HG03520 (cell line): Measurements from ENCODE around the gene SEZ6L.

Experiments used
- ATAC-seq: cut with Tn5 transposase; IDR thresholded peaks from one replicate; pipeline ENCODE4 v1.9.1; 2021; ENCODE audit warnings: mild to moderate bottlenecking, moderate library complexity; ENCODE audit not compliant: unreplicated experiment

The SEZ6L gene

DNA sequence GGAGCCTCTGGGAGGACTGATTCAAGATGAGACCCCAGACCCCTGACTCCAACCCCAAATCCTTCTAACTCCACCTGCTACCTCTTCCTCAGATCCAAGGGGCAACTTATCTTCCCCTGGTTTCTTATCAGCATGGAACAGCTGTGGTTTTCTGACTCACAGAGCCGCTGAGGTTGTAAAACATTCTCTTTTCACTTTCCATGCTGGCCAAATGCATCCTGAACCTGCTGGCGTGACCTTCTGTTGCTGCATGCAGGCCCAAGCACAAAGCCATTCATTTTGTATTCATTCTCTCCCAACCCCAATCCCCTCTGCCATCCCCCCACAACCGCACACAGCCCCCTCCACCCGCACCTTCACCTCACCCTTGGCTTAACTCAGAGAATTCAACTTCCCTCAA lies 70.3 kb downstream of the SEZ6L start:
- no peak for ATAC-seq

DNA sequence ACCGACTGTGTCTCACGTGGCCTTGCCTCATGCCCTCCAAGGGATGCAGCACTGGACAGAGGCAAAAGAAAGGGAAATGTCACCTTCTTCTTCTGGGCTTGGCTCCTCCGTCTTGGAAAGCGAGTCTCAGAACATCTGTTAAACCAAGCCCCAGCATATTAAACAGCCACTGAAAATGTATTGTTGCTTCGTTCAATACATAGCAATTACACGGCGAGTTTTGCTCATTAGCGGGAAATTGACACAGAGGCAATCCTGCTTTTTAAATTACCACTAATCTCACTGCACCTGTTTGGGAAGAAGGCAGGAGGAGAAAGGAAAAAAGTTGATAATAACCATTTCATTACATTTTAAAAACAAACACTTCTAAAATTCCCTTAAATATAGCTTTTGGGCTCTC lies 72.1 kb downstream of the SEZ6L start:
- ATAC-seq, result no peak

DNA sequence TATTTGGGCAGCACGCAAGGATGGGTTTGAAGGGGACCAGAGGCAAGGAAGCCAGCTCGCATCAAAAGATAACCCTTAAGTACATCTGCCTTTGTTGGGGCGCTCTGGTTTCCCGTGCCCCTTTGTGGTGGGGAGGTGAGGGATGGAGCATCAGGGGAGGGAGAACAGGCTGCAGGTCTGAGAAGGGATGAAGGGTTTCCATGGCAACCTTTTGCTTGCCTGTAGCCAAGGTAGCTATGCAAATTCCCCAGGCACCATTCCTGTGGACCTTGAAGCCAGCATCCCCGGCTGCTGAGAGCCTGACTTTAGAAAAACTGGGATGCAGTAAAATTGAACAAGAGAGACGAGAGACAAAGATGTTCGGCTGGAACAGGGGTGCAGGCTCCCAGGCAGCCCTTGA lies 75.7 kb downstream of the SEZ6L start:
- ATAC-seq, result no peak

DNA sequence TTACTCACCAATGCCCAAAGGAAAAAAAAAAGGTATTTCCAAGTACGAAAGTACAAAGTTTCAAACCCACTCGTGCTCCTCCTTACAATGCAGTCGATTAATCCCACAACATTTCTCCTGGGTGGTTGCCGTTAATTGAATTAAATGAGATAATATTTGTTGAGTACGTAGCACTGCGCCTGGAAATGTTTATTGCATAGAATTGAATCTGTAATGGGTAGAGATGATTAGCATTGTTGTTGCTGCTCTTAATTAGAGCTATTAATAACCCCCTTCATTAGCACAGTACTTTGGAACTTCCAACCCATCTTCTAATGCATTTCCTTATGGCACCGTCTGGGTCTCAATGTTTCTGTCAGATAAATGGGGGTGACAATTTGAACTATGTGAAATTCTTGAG lies 77.3 kb downstream of the SEZ6L start:
- ATAC-seq, result no peak

DNA sequence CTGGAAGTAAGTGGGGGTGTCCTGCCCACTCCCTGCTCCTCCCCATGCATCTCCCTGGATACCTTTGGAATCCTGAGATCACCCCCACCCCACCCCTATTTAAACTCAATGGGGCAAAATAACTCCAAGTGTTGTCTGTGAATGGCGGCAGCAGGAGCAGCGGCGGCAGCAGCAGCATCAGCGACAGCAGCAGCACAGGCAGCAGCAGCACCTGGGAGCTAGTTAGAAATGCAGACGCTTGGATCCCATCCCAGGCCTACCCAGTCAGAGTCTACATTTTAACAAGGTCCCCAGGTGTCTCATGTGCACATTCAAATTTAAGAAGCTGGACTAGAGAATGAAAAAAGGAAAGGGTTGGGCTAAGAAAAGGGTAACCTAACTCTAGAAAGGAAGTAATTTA lies 82.6 kb downstream of the SEZ6L start:
- ATAC-seq, result no peak

DNA sequence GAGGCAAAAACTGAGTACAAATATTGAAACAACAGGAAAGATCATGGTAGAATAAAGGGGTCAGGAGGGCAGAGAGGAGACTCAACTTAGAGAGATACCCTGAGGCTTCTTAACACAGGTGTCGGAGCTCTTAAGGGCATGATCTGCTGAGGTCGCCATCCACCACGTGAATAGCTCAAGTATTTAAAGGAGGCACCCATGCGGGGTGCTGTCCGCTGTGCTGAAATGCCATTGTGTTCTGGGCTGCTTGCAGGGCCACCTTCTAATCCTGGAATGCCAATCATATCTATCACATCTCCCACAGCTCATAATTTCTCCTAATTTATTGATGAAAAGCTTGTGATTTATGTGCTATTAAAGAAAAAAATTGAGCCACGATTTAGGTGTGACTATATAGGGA lies 90.2 kb downstream of the SEZ6L start:
- ATAC-seq, result no peak

DNA sequence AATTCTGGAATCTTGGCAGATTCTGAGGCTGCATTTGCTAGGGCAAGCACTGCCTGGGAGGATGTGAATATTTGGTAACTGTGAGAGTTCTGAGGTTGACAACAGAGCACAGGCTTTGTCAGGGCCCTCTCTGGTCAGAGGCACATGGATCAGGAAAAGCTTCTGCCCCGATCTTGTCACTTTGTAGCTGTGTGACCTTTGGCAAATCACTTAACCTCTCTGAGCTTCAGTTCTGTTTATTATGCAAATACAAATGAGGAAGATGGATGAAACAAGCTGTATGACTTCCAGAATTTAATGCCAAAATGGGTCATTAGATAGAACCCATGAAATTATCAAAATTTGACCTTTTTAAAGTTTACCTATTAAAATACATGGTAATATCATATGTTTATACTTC lies 94.9 kb downstream of the SEZ6L start:
- no peak for ATAC-seq

DNA sequence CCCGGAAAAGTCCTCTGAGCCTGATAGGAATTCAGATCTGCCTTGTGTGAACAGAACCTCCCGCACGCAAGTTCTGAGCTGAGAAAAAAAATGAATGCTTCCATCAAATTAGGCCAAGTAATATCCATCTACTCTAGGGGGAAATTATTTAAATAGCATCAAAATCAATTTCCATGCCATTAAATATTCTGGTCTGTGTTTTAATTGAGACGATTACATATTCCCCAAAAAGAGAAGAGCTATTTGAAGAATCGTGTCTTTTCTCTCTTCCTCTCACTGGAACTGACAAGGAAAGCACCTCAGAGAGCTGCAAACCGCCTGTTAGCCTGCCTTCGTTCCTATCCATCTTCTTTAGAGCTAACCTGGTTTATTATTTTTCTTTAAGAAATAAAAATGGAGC lies 96.0 kb downstream of the SEZ6L start:
- no peak for ATAC-seq

DNA sequence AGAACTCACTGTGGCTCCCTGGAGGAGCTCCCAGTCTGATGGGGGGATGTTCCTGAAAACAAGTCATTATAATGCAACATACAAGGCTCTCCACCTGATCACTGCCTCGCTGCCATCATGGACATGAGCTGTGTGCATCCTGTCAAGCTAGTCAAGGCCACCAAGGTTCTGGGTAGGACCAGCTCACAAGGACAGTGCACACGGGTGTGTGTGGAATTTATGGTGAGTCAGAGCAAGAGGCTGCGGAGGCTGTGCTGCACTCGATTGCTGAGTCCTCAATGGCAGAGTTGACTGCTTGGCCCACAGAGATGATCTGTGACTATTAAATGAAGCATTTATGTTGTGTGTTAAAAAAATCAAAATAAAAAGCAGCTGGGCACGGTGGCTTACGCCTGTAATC lies 96.6 kb downstream of the SEZ6L start:
- ATAC-seq, result no peak

DNA sequence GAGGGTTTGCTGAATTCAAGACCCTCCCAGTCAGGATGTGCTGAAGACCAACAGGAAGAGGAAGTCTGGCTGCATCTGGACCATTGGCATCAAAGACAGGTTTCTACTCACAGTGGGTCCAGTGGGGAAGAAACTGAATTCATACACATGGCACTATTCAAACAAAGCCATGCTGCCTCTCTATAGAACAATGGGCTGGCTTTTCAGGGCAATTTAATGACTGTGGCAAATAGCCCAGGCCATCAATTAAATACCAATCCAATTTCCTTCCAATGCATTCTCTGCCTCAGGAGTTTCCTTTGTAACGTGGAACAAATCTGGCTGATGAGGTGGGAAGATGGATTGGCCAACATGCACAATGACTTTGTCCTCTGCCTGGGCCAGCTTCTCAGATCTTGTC lies 98.6 kb downstream of the SEZ6L start:
- no peak for ATAC-seq

DNA sequence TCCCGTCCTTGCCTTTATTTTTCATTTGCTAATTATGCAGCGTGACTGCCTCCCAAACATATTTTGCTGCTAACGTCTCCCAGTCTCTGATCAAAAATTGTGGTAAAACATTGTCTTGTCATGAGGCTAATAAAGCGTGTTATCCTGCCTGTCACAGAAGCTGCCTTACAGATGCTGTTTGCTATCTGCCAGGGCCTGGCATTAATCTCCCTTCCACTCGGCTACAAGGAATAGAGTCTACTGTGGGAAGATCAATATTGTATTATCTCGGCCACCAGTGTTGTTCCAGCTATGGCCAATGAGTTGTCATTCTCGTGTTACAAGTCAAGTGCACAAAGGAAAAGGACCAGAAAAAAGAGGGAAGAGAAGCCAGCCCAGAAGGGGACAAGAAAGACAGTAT lies 100.3 kb downstream of the SEZ6L start:
- ATAC-seq, result no peak

DNA sequence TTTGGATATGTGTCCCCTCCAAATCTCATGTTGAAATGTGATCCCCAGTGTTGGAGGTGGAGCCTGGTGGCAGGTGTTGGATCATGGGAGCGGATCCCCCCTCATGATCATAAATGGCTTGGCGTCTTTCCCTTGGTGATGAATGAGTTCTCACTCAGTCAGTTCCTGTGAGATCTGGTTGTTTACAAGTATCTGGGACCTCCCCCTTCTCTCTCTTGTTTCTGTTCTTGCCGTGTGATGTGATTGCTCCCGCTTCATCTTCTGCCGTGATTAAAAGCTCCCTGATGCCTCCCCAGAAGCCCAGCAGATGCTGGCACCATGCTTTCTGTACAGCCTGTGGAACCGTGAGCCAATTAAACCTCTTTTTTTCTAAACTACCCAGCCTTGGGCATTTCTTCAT lies 102.2 kb downstream of the SEZ6L start:
- ATAC-seq, result no peak

DNA sequence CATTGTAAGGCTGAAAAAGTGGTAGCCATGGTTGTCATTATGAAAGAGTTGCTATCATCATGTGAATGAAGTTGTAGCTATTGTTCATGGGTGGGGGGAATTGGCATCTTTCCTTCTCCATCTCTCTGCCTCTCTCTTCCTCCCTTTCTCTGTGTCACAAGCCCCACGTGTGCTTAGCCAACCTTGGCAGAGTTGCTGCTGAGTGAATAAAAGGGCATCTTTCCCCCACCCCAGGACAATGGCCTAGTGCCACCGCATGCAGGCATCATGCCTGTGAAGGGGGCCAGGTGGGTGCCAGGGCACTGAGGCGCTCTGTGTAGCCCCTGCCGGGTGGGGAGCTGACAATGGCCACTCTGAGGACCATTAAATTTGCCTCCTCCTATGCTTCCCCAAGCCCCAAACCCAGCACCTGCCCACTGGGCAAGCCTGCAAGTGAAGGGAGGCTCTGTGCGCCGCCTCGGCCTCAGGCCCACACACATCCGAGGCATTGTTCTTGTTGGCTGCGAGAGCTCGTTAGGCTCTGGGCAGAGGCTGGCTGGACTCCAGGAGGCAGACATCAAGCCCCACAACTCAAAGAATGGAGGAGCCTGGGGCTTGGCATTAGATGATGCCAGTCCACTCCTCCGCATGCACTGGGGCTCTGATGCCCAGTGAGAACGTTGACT lies 103.9 kb downstream of the SEZ6L start:
- no peak for ATAC-seq

DNA sequence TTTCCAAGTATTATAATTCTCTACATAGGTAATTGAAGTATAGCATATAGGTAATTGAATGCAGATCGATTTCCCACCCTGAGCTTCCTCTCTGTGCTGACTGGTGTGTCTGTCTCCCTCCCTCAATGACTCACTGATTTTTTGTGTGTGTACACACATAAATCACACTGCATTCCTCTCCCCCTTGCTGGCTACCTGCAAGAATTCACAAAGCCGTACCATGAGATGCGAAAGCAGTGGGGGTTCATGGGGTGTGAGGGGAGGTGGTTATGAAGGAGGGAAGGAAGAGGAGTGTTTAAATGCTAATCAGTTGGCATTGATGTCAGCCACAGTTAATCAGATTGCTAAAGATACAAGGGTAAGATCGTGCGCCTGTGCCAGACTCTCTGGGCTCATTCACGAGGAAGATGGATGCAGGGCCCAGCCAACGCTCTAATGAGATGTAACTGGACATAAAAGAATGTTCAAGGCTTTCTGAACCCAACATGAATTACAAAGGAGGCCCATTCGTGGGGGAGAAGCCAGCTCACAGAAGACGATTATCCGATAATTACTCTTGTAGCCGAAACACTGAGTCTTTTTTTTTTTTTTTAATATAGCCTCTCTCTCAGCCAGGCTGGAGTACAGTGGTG lies 107.4 kb downstream of the SEZ6L start:
- no peak for ATAC-seq

DNA sequence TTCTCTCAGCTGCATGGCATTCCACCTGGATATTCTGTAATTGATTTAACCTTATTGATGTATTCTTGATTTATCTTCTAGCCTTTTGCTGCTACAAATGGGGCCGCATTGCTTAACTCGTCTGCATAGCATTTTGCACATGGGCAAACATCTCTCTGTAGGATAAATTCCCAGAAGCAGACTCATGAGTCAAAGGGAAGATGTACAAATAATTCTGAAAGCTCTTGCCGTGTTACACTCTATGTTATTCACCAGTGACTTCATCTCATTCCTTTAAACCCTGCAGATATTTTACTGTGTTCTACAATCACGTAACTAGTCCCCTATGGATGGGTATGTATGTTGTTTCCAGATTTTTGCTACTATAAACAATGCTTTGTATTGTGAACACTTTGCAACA lies 112.7 kb downstream of the SEZ6L start:
- ATAC-seq, result no peak

DNA sequence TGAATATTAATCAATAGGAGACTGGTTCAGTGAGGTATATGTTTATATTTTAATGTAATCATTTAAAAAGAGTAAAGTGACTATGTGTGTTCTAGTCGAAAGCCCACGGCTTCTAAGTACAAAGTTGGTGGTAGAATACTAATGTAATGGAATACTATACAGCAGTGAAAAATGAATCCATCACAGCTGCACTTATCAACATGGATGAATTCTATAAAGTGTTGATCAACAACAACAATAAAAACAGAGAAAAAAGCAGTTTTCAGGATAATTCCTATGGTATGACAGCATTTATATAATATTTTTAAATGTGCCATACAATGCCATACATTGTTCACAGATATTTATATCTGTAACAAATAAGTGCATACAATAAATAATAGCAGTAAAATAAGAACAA lies 114.1 kb downstream of the SEZ6L start:
- ATAC-seq, result no peak

DNA sequence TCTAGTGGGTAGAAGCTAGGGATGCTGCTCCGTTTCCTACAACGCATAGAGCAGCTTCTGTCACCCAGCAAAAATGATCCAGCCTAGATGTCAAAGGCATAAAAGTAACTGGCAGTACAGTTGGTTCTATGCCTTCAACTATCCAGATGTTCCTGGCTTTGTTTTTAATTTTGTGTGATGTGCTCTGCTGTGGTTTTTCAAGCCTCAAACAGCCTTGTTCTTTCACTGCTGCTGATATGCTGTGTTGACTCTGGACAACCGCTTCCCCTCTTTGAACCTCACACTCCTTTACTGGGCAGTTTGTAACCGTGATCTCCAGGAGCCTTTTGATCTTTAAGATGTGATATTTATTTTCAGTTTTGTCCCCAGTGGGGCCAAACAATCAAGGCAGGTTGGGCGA lies 116.4 kb downstream of the SEZ6L start:
- no peak for ATAC-seq

DNA sequence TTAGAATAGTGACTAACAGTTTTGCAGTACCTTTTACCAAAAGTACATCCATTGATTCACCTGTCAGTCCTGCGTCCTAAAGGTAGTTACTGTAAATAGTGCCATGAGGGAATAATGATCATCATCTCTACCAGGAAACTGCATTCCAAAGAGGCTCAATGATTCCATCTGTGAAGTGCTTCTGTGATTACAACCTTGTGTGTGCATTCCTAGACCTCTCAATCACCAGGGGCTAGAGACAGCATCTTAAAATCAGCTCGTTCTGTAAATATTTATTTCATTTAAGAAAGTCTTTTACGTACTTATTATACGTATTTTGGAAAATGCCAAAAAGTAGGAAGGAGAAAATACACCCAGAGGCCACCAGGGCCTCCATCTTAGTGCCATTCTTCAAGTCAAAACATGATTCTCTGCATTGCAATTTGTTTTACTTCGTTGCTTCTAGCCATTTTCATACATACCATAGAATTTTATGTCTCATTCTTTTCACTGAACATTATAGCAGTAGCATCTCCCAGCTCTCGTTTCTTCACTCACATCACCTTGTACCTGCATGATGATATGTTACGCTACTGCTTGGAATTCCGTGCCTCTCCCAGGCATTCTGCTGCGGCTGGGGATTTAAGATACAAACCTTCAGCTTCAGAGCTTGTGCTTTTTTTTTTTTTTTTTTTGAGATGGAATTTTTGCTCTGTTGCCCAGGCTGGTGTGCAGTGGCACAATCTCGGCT lies 117.0 kb downstream of the SEZ6L start:
- no peak for ATAC-seq

DNA sequence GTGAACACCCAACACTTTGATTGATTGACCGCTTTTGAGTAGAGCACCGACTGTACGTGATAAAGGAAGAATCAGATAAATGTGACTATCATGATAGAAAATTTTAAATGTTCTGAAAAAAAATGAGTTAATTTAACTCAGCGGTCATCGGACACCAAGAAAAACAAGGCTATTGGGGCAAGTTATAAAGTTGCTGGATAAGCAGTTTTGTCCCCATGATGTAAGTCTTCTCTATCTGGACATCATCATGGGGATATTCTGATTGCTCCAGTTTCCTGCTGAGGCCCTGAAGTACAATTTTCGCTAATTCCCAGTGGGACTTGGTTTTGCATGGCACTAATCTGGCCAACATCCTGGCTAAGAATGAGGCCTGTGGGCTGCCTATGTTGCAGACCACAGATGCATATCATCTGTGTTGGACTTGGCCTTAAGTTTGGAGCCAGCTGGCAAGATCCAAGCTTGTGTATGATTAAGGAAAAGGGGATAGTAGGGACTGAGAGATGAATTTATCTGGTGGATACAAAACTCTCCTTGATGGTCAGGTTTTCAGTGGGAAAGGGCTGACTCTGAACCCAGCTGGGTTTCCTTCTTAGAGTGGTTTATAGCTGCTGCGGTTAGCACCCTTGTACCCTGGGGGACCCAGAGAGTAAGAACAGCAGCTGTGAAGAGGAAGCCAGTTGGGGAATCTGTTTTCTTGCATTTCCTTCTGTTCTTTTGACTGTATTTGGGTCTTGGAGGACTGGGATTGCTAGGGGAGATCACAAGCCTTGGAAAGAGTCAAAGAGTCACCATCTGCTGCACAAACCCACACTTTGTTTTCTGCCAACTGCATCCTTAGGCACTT lies 118.3 kb downstream of the SEZ6L start:
- ATAC-seq, result no peak

DNA sequence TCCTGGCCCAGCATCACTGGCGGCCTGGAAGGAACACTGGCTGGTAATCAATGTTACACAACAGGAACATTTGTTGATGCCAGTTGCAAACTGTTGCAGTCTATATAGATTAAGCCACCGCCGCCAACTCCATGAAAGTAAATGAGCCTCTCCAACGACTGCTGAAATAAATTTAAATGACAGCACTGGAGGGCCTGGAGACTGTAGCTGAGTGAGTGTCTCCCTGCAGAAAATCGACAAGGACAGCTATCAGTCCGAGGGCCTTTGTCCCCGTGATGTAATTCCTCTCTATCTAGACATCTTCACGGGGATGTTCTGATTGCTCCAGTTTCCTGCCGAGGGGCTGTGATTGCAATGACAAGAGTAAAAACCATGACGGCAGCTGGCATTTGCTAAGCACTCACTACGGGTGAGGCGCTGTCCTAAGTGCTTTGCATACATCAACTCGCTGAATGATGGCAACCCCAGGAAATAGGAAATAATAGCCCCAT lies 120.4 kb downstream of the SEZ6L start:
- no peak for ATAC-seq

DNA sequence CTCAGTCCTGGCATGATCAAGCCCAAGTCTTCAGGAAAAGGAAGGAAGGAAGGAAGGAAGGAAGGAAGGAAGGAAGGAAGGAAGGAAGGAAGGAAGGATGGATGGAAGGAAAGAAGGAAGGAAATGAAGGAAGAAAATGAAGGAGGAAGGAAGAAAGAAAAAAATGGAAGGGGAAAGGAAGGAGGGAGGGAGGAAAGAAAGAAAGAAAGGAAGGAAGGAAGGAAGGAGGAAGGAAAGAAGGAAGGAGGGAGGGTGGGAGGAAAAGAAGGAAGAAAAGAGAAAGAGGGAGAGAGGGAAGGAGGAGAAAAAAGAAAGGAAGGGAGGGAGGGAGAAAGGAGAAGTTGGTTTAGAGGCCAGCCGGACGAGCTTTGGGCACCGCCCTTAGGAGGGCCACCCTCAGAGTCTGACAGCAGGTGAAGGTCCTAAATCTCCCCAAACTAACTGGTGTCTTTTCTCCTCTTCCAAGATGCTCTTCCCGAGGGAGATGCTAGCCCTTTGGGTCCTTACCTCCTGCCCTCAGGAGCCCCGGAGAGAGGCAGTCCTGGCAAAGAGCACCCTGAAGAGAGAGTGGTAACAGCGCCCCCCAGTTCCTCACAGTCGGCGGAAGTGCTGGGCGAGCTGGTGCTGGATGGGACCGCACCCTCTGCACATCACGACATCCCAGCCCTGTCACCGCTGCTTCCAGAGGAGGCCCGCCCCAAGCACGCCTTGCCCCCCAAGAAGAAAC lies 122.8 kb downstream of the SEZ6L start:
- ATAC-seq, result no peak
